ENCODE data around the gene TOP3A. TPM values are rescaled to one million over a fixed set of nuclear protein-coding genes. Genes with fewer than 3 reads are reported as not detected.

TOP3A gene
- total and polyA plus RNA-seq, 2 donors (not counting 1 experiment from before 2014, with no cell fraction given): 13.4 to 55.8 TPM

GRCh38 chr17:18281788-18282187 lies 33.0 kb downstream of the TOP3A start:
- ChIA-PET CTCF (no interaction called here), POLR2A (no interaction called here)
- H3K27me3 Mint-ChIP-seq: no peaks in the 10 kb centered on the region
- WGBS (ENCODE audit: insufficient coverage): 92% methylated on average over 2 of the region's 6 CpGs
- Histone ChIP-seq H2AFZ (ENCODE audit: insufficient read depth, low read depth, low read length, poor library complexity, severe bottlenecking) (no peak overlapping the region), H3K79me2 (ENCODE audit: control insufficient read depth, insufficient read depth, low read length) (no peaks in the 10 kb centered on the region), H3K4me2 (replicated peaks; ENCODE audit: low read depth, low read length, poor library complexity, severe bottlenecking) (no peak overlapping the region), H3K27ac (ENCODE audit: low read length in 2 of 2) (no peak overlapping the region), H3K27me3 (replicated peaks in 1 of 4; ENCODE audit: control extremely low read depth in 1 of 4, control insufficient read depth in 3 of 4, insufficient read depth in 4 of 4, low read length in 3 of 4) (no peaks in the 10 kb centered on the region), H3K4me3 (ENCODE audit: control extremely low read depth in 1 of 5, extremely low read depth in 1 of 5, insufficient read depth in 1 of 5, low read depth in 2 of 5, low read length in 4 of 5) (no peak overlapping the region), H4K20me1 (ENCODE audit: control insufficient read depth, insufficient read depth, low read length, poor library complexity, severe bottlenecking) (no peaks in the 10 kb centered on the region), H3K9ac (ENCODE audit: low read length) (no peak overlapping the region), H3K9me3 (ENCODE audit: control extremely low read depth in 1 of 3, control insufficient read depth in 2 of 3, insufficient read depth in 1 of 3, low read length in 2 of 3) (no peaks in the 10 kb centered on the region), H3K4me1 (ENCODE audit: control insufficient read depth in 2 of 2, insufficient read depth in 2 of 2, low read length in 2 of 2) (no peaks in the 10 kb centered on the region), H3K36me3 (replicated peaks in 1 of 2; ENCODE audit: control extremely low read depth in 1 of 2, control insufficient read depth in 1 of 2, extremely low read depth in 1 of 2, insufficient read depth in 2 of 2, low read length in 1 of 2) (peaks cover 0 to 72% of the 10 kb centered on the region in 2 experiments)
- no peaks in the 10 kb centered on the region for H3K9me3 Mint-ChIP-seq (ENCODE audit: insufficient read depth)
- no peak for ATAC-seq (ENCODE audit: low read depth)
- intact Hi-C loops (cut with micrococcal nuclease): no loop called here
- H3K4me1 Mint-ChIP-seq: no peaks in the 10 kb centered on the region
- TF ChIP-seq EZH2 (IDR thresholded peaks at IDR 0.05; ENCODE audit: borderline replicate concordance, insufficient read depth, low read depth, low read length, poor library complexity, severe bottlenecking): no peak
- TF ChIP-seq CTCF (IDR thresholded peaks at IDR 0.05): no peak
- no peak for DNase-seq
- H3K27ac Mint-ChIP-seq: no peak overlapping the region
- no peak overlapping the region for H3K4me3 Mint-ChIP-seq

- ChIA-PET CTCF (no interaction called here), POLR2A (no interaction called here)
- no peak overlapping the region for H3K4me2 ChIP-seq (replicated peaks; ENCODE audit: low read depth, low read length, poor library complexity, severe bottlenecking)
- H4K20me1 ChIP-seq (ENCODE audit: control insufficient read depth, insufficient read depth, low read length, poor library complexity, severe bottlenecking): no peaks in the 10 kb centered on the region
- Mint-ChIP-seq H3K27ac (no peak overlapping the region), H3K9me3 (ENCODE audit: insufficient read depth) (no peaks in the 10 kb centered on the region), H3K27me3 (no peaks in the 10 kb centered on the region), H3K4me1 (no peaks in the 10 kb centered on the region), H3K4me3 (no peak overlapping the region)
- H3K9ac ChIP-seq (ENCODE audit: low read length): no peak overlapping the region
- no peaks in the 10 kb centered on the region for H3K79me2 ChIP-seq (ENCODE audit: control insufficient read depth, insufficient read depth, low read length)
- no peak for DNase-seq
- no peaks in the 10 kb centered on the region for H3K27me3 ChIP-seq (replicated peaks in 1 of 4; ENCODE audit: control extremely low read depth in 1 of 4, control insufficient read depth in 3 of 4, insufficient read depth in 4 of 4, low read length in 3 of 4)
- no peak overlapping the region for H3K4me3 ChIP-seq (ENCODE audit: control extremely low read depth in 1 of 5, extremely low read depth in 1 of 5, insufficient read depth in 1 of 5, low read depth in 2 of 5, low read length in 4 of 5)
- intact Hi-C loops (cut with micrococcal nuclease): no loop called here
- H3K9me3 ChIP-seq (ENCODE audit: control extremely low read depth in 1 of 3, control insufficient read depth in 2 of 3, insufficient read depth in 1 of 3, low read length in 2 of 3): no peaks in the 10 kb centered on the region
- H3K27ac ChIP-seq (ENCODE audit: low read length in 2 of 2): no peak overlapping the region
- no peak for ATAC-seq (ENCODE audit: low read depth)
- no peaks in the 10 kb centered on the region for H3K4me1 ChIP-seq (ENCODE audit: control insufficient read depth in 2 of 2, insufficient read depth in 2 of 2, low read length in 2 of 2)
- H3K36me3 ChIP-seq (replicated peaks in 1 of 2; ENCODE audit: control extremely low read depth in 1 of 2, control insufficient read depth in 1 of 2, extremely low read depth in 1 of 2, insufficient read depth in 2 of 2, low read length in 1 of 2): peaks cover 0 to 78% of the 10 kb centered on the region in 2 experiments
- no peak overlapping the region for H2AFZ ChIP-seq (ENCODE audit: insufficient read depth, low read depth, low read length, poor library complexity, severe bottlenecking)
- no CpG with 5 or more reads among the region's 5 CpGs for WGBS (ENCODE audit: insufficient coverage)
- no peak for TF ChIP-seq EZH2 (IDR thresholded peaks at IDR 0.05; ENCODE audit: borderline replicate concordance, insufficient read depth, low read depth, low read length, poor library complexity, severe bottlenecking)
- TF ChIP-seq CTCF (IDR thresholded peaks at IDR 0.05): no peak
These were observed 33.9 kb downstream of the TOP3A start for GRCh38 chr17:18280766-18281371.
